ENCODE results near the gene VWC2L.

Gene VWC2L

GRCh38 chr2:214604861-214605260 is 194.0 kb downstream of the VWC2L start:
- DNase-seq = no peak

GRCh38 chr2:214607051-214607450 is 196.2 kb downstream of the VWC2L start:
- no peak for DNase-seq

- DNase-seq = no peak
Measured at GRCh38 chr2:214611015-214611414, 200.2 kb downstream of the VWC2L start.

GRCh38 chr2:214624166-214624760 is 213.4 kb downstream of the VWC2L start:
- no peak for DNase-seq

GRCh38 chr2:214628091-214628490 is 217.2 kb downstream of the VWC2L start:
- DNase-seq = no peak
